ENCODE results near the gene CACNA2D4. TPM values are rescaled to one million over a fixed set of nuclear protein-coding genes. Genes with fewer than 3 reads are reported as not detected.

The CACNA2D4 gene
- polyA plus RNA-seq, 1 experiment, result 0.22 TPM

DNA sequence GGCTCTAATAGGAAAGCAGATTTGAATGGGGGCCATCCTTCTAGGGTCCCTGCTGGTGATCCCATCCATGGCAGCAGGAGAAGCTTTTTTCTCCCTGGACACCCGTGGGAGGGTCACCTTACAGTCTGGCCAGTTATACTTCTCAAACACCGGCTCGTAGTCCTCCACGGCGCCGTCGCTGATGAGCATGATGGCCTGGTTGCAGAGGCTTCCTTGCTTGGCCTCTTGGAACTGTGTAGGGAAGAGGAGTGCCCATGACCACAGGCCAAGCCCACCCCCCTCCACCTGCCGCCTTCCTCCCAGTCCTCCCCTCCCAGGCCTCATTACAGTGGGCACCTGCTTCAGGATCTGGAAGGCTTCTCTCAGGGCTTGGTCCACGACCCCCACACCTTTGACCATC, 33.8 kb downstream of the CACNA2D4 start:
- 0 out of 2 replicates have a peak, but pooled peaks cover 3% of the 10 kb centered on the region for H3K9me3 ChIP-seq (ENCODE audit: control insufficient read depth, insufficient read depth, low read length)
- no peak overlapping the region for H3K4me3 ChIP-seq (ENCODE audit: low read depth, low read length)
- TF ChIP-seq, protein P1, sequence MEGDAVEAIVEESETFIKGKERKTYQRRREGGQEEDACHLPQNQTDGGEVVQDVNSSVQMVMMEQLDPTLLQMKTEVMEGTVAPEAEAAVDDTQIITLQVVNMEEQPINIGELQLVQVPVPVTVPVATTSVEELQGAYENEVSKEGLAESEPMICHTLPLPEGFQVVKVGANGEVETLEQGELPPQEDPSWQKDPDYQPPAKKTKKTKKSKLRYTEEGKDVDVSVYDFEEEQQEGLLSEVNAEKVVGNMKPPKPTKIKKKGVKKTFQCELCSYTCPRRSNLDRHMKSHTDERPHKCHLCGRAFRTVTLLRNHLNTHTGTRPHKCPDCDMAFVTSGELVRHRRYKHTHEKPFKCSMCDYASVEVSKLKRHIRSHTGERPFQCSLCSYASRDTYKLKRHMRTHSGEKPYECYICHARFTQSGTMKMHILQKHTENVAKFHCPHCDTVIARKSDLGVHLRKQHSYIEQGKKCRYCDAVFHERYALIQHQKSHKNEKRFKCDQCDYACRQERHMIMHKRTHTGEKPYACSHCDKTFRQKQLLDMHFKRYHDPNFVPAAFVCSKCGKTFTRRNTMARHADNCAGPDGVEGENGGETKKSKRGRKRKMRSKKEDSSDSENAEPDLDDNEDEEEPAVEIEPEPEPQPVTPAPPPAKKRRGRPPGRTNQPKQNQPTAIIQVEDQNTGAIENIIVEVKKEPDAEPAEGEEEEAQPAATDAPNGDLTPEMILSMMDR (IDR thresholded peaks at IDR 0.05; ENCODE audit: low read depth, low read length), result no peak
- ChIA-PET POLR2A (no interaction called here), CTCF (no interaction called here)
- DNase-seq (ENCODE audit: low read depth, low spot score), result no peak
- H3K27ac ChIP-seq (ENCODE audit: low read depth, low read length), result no peak overlapping the region
- peaks cover 62% of the 10 kb centered on the region for H3K27me3 ChIP-seq (ENCODE audit: control insufficient read depth, insufficient read depth, low read length)

DNA sequence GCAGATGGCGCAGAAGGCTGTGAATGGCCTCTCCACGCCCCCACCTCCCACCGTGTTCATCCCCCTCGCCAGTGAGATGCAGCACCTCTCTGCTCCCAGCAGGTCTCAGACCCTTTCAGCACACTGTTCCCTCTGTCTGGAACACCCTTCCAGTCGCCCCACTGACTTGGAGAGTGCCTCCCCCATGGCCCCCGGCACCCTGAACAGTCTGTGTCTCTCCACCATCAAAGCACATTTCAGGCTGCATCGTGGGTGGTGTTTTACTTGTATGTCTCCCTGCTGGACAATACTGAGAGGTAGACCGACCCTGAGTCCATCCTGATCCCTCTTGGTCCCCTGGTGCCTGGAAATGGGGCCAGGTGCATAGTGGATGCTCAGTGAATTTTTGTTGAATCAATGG, 34.9 kb downstream of the CACNA2D4 start:
- Histone ChIP-seq H3K27me3 (ENCODE audit: control insufficient read depth, insufficient read depth, low read length) (peaks cover 68% of the 10 kb centered on the region), H3K27ac (ENCODE audit: low read depth, low read length) (no peak overlapping the region), H3K9me3 (ENCODE audit: control insufficient read depth, insufficient read depth, low read length) (0 out of 2 replicates have a peak, but pooled peaks cover 3% of the 10 kb centered on the region), H3K4me3 (ENCODE audit: low read depth, low read length) (no peak overlapping the region)
- POLR2A ChIA-PET, result no interaction called here
- no peak for DNase-seq (ENCODE audit: low read depth, low spot score)
- CTCF ChIA-PET, result no interaction called here
- TF ChIP-seq, protein P1 (IDR thresholded peaks at IDR 0.05; ENCODE audit: low read depth, low read length), result no peak

DNA sequence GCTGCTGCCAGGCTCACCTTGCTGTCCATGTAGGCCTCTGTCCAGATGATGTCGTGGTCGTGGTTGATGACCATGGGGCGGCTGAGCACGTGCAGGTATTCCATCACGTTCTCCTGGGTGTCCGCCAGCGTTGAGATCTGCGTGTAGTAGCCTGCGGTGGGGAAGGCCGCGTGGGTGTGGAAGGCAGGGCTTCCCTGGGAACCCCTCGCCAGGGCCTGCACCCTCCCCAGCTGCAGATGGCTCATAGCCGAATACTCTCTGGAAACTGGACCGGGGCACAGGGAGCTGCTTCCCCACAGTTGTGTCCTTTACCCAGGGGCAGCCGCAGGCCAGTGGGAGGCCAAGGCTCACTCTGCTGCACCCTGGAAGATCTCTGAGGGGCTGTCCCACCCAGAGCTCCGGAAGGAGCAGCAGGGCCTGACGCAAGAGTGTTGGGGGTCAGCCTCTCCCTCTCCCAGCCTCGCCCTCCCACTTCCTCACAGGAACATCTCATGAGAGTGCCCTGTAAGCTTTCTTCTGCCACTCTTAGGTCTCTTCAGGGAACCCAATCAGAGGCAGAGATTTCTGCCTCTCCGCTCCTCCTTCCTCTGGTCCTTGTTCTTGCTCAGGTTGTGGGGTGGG, 35.5 kb downstream of the CACNA2D4 start:
- Histone ChIP-seq H3K4me3 (ENCODE audit: low read depth, low read length) (no peak overlapping the region), H3K9me3 (ENCODE audit: control insufficient read depth, insufficient read depth, low read length) (0 out of 2 replicates have a peak, but pooled peaks cover 3% of the 10 kb centered on the region), H3K27ac (ENCODE audit: low read depth, low read length) (no peak overlapping the region), H3K27me3 (ENCODE audit: control insufficient read depth, insufficient read depth, low read length) (peaks cover 69% of the 10 kb centered on the region)
- ChIA-PET POLR2A (no interaction called here), CTCF (no interaction called here)
- DNase-seq (ENCODE audit: low read depth, low spot score), result no peak
- TF ChIP-seq, protein P1 (IDR thresholded peaks at IDR 0.05; ENCODE audit: low read depth, low read length), result no peak

DNA sequence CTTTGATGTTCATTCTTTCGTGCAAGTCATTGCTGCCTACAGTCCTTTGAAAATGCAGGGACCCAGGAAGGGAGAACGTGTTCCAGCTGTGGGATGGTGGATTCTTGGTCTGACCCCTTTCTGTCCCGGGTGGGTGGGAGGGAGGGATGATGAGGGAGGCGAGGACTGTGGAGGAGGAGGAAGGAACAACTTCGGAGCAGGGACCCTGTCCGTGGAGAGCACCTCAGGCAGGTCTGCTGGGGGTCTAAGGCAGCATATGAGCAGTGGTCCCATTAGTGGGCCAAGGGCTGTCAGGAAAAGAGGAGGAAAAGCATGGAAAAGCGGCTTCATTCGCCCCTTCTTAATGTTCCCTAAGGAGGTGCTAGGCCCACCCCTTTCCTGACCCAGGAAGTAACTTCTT, 36.0 kb downstream of the CACNA2D4 start:
- ChIA-PET POLR2A (no interaction called here), CTCF (no interaction called here)
- H3K27me3 ChIP-seq (ENCODE audit: control insufficient read depth, insufficient read depth, low read length), result peaks cover 69% of the 10 kb centered on the region
- no peak overlapping the region for H3K4me3 ChIP-seq (ENCODE audit: low read depth, low read length)
- 0 out of 2 replicates have a peak, but pooled peaks cover 3% of the 10 kb centered on the region for H3K9me3 ChIP-seq (ENCODE audit: control insufficient read depth, insufficient read depth, low read length)
- TF ChIP-seq, protein P1 (IDR thresholded peaks at IDR 0.05; ENCODE audit: low read depth, low read length), result no peak
- DNase-seq (ENCODE audit: low read depth, low spot score), result no peak
- H3K27ac ChIP-seq (ENCODE audit: low read depth, low read length), result no peak overlapping the region

DNA sequence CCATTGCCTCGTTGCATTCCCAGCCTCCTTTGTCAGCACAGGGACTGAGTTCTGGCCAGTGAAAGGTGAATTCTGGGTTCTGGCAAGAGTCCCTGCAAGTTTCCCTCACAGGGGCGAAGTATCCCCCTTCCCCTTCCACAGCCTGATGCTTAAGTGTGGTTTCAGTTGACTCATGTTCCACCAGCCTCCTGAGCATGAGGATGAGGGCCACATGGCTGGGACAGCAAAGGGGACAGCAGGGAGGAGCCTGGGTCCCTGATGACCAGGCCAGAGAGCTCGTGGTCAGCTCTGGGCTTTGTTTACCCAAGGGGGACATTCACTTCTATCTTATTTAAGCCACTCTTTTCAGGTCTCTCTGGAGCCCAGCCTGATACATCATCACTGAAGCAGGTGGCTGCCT, 36.5 kb downstream of the CACNA2D4 start:
- no peak for DNase-seq (ENCODE audit: low read depth, low spot score)
- Histone ChIP-seq H3K9me3 (ENCODE audit: control insufficient read depth, insufficient read depth, low read length) (0 out of 2 replicates have a peak, but pooled peaks cover 3% of the 10 kb centered on the region), H3K4me3 (ENCODE audit: low read depth, low read length) (no peak overlapping the region), H3K27me3 (ENCODE audit: control insufficient read depth, insufficient read depth, low read length) (peaks cover 69% of the 10 kb centered on the region), H3K27ac (ENCODE audit: low read depth, low read length) (no peak overlapping the region)
- TF ChIP-seq, protein P1 (IDR thresholded peaks at IDR 0.05; ENCODE audit: low read depth, low read length), result no peak
- POLR2A ChIA-PET, result no interaction called here
- CTCF ChIA-PET, result interaction anchor here (0.9 kb wide), 1 partner anchor 12 kb away, joined by 3 read pairs; no protein-coding TSS in a partner anchor

All from AG04450 (cell line).